Mesenchymal stem cell (in vitro differentiated cells and primary cell): ENCODE results near the gene ATP6V1G1.

Experiments
- DNase-seq: peaks from one replicate; pipeline ENCODE4 v3.0.0-alpha.2; 2013
- H2AFZ ChIP-seq: one replicate; pipeline ENCODE4 v1.6.1; 2013; ENCODE audit warnings: low read depth, mild to moderate bottlenecking, control low read depth, inconsistent platforms, low read length, moderate library complexity
- H2AK5ac ChIP-seq: 2 replicates; pipeline ENCODE4 v1.6.1; 2013; ENCODE audit warnings: low read length, moderate library complexity, mild to moderate bottlenecking, inconsistent platforms; ENCODE audit not compliant: severe bottlenecking
- H2BK120ac ChIP-seq: one replicate; pipeline ENCODE4 v1.6.1; 2013; ENCODE audit warnings: low read depth, mild to moderate bottlenecking, inconsistent platforms, low read length, moderate library complexity
- H2BK12ac ChIP-seq, 2 experiments: one replicate each; pipeline ENCODE4 v1.6.1; 2013; ENCODE audit warnings: inconsistent platforms in 2 of 2, low read length in 2 of 2, mild to moderate bottlenecking in 2 of 2, moderate library complexity in 2 of 2, control low read depth in 1 of 2
- H2BK15ac ChIP-seq: one replicate; pipeline ENCODE4 v1.6.1; 2013; ENCODE audit warnings: mild to moderate bottlenecking, low read depth, inconsistent platforms; ENCODE audit not compliant: poor library complexity, severe bottlenecking
- H2BK5ac ChIP-seq: 2 replicates; pipeline ENCODE4 v1.6.1; 2013; ENCODE audit warnings: low read depth, mild to moderate bottlenecking, low read length, control low read depth, inconsistent platforms; ENCODE audit not compliant: poor library complexity, severe bottlenecking
- H3K14ac ChIP-seq, 2 experiments: one replicate each; pipeline ENCODE4 v1.6.1; 2013; ENCODE audit warnings: inconsistent platforms in 2 of 2, low read length in 2 of 2, control low read depth in 1 of 2, mild to moderate bottlenecking in 1 of 2, moderate library complexity in 1 of 2
- H3K18ac ChIP-seq, 2 experiments: one replicate each; pipeline ENCODE4 v1.6.1; 2013; ENCODE audit warnings: inconsistent platforms in 2 of 2, low read length in 2 of 2, control low read depth in 1 of 2, low read depth in 1 of 2, mild to moderate bottlenecking in 1 of 2
- H3K23ac ChIP-seq, 2 experiments: one replicate each; pipeline ENCODE4 v1.6.1; 2013; ENCODE audit warnings: inconsistent platforms in 2 of 2, low read length in 2 of 2, mild to moderate bottlenecking in 2 of 2, moderate library complexity in 2 of 2, control low read depth in 1 of 2
- H3K27ac ChIP-seq: 2 replicates; pipeline ENCODE4 v1.5.1; 2013; ENCODE audit warnings: mild to moderate bottlenecking, moderate library complexity, low read length, control low read depth, inconsistent platforms; ENCODE audit not compliant: poor library complexity, severe bottlenecking
- H3K27me3 ChIP-seq, 2 experiments: 2 replicates each; pipeline versions ENCODE4 v1.6.1 to v1.7.0; 2013; ENCODE audit warnings: low read length in 2 of 2, mild to moderate bottlenecking in 2 of 2, moderate library complexity in 2 of 2, control low read depth in 1 of 2, inconsistent platforms in 1 of 2; ENCODE audit not compliant: control insufficient read depth in 1 of 2, insufficient read depth in 1 of 2
- H3K36me3 ChIP-seq, 2 experiments: 2 replicates each; pipeline versions ENCODE4 v1.6.1 to v1.7.0; 2013; ENCODE audit warnings: low read length in 2 of 2, control low read depth in 1 of 2, inconsistent platforms in 1 of 2, low read depth in 1 of 2, mild to moderate bottlenecking in 1 of 2; ENCODE audit not compliant: insufficient read depth in 2 of 2, control insufficient read depth in 1 of 2
- H3K4ac ChIP-seq, 2 experiments: one replicate each; pipeline ENCODE4 v1.6.1; 2013; ENCODE audit warnings: inconsistent platforms in 2 of 2, low read length in 2 of 2, mild to moderate bottlenecking in 2 of 2, moderate library complexity in 2 of 2, control low read depth in 1 of 2, low read depth in 1 of 2
- H3K4me1 ChIP-seq: 2 replicates; pipeline ENCODE4 v1.6.1; 2013; ENCODE audit warnings: low read depth, low read length, control low read depth; ENCODE audit not compliant: control insufficient read depth, insufficient read depth
- H3K4me2 ChIP-seq: 2 replicates; pipeline ENCODE4 v1.6.1; 2013; ENCODE audit warnings: low read length, mild to moderate bottlenecking, inconsistent platforms; ENCODE audit not compliant: poor library complexity, severe bottlenecking
- H3K4me3 ChIP-seq, 2 experiments: 2 replicates each; pipeline versions ENCODE4 v1.5.1 to v1.7.0; 2013; ENCODE audit warnings: low read length in 2 of 2, mild to moderate bottlenecking in 2 of 2, control low read depth in 1 of 2, low read depth in 1 of 2; ENCODE audit not compliant: insufficient read depth in 1 of 2
- H3K79me1 ChIP-seq: replicated peaks from 2 replicates; pipeline ENCODE4 v1.6.1; 2013; ENCODE audit warnings: mild to moderate bottlenecking, control low read depth, low read length, inconsistent platforms; ENCODE audit not compliant: poor library complexity, severe bottlenecking
- H3K9ac ChIP-seq: 2 replicates; pipeline ENCODE4 v1.7.0; 2013; ENCODE audit warnings: mild to moderate bottlenecking, low read length, moderate library complexity
- H3K9me3 ChIP-seq: 2 replicates; pipeline ENCODE4 v1.7.0; 2013; ENCODE audit warnings: mild to moderate bottlenecking, low read length; ENCODE audit not compliant: control insufficient read depth
- H4K8ac ChIP-seq: one replicate; pipeline ENCODE4 v1.6.1; 2013; ENCODE audit warnings: inconsistent platforms, mild to moderate bottlenecking, low read length, moderate library complexity
- H4K91ac ChIP-seq: one replicate; pipeline ENCODE4 v1.6.1; 2013; ENCODE audit warnings: mild to moderate bottlenecking, low read length, inconsistent platforms
- WGBS: methylation state at CpG from one replicate; pipeline ENCODE4 v1.1.7; 2013; ENCODE audit warnings: mixed read lengths; 5-methylcytosine and 5-hydroxymethylcytosine counted together

The ATP6V1G1 gene

GRCh38 chr9:114606597-114607207 is 19.1 kb downstream of the ATP6V1G1 start:
- H3K79me1 ChIP-seq = peaks cover 1% of the 10 kb centered on the region
- H2AFZ ChIP-seq = no peak overlapping the region
- peak; percentile 71 for DNase-seq
- no peak overlapping the region for H3K4ac ChIP-seq
- H3K27me3 ChIP-seq = no peaks in the 10 kb centered on the region
- H2BK5ac ChIP-seq = no peak overlapping the region
- H3K4me2 ChIP-seq = no peak overlapping the region
- no peak overlapping the region for H3K4me3 ChIP-seq
- no peak overlapping the region for H3K9ac ChIP-seq
- H3K27ac ChIP-seq = peak overlapping the region; percentile 40
- H3K14ac ChIP-seq = no peak overlapping the region
- no peak overlapping the region for H2AK5ac ChIP-seq
- peaks cover 9% of the 10 kb centered on the region for H3K9me3 ChIP-seq
- no peak overlapping the region for H4K8ac ChIP-seq
- no peak overlapping the region for H4K91ac ChIP-seq
- H3K18ac ChIP-seq = no peak overlapping the region
- no peak overlapping the region for H3K23ac ChIP-seq
- H2BK12ac ChIP-seq = no peak overlapping the region
- H2BK15ac ChIP-seq = no peak overlapping the region
- H2BK120ac ChIP-seq = no peak overlapping the region
- peaks cover 10% of the 10 kb centered on the region for H3K4me1 ChIP-seq
- H3K36me3 ChIP-seq = peaks cover 0 to 22% of the 10 kb centered on the region in 2 experiments

- Histone ChIP-seq H2BK120ac (no peak overlapping the region), H2BK15ac (peak overlapping the region; percentile 39), H3K79me1 (peaks cover 4% of the 10 kb centered on the region), H3K4me1 (peaks cover 16% of the 10 kb centered on the region), H3K27me3 (no peaks in the 10 kb centered on the region), H3K9me3 (no peaks in the 10 kb centered on the region), H3K27ac (no peak overlapping the region), H3K18ac (no peak overlapping the region), H3K14ac (no peak overlapping the region), H3K23ac (no peak overlapping the region), H3K4me2 (no peak overlapping the region), H2AK5ac (peak overlapping the region; percentile 36), H3K36me3 (peaks cover 0 to 17% of the 10 kb centered on the region in 2 experiments), H2BK5ac (no peak overlapping the region), H3K9ac (no peak overlapping the region), H2BK12ac (no peak overlapping the region), H3K4ac (no peak overlapping the region), H4K91ac (no peak overlapping the region), H2AFZ (no peak overlapping the region), H3K4me3 (no peak overlapping the region), H4K8ac (no peak overlapping the region)
- DNase-seq = no peak
- 93% methylated on average over 6 of the region's 6 CpGs for whole genome bisulfite sequencing
These were observed 20.3 kb downstream of the ATP6V1G1 start for GRCh38 chr9:114607671-114608524.

GRCh38 chr9:114608525-114608796 is 20.9 kb downstream of the ATP6V1G1 start:
- Histone ChIP-seq H3K36me3 (peaks cover 0 to 12% of the 10 kb centered on the region in 2 experiments), H2BK5ac (no peak overlapping the region), H3K27me3 (no peaks in the 10 kb centered on the region), H3K4me1 (peaks cover 16% of the 10 kb centered on the region), H3K9ac (no peak overlapping the region), H3K14ac (no peak overlapping the region), H2AFZ (no peak overlapping the region), H3K23ac (no peak overlapping the region), H3K18ac (no peak overlapping the region), H3K4me3 (no peak overlapping the region), H2AK5ac (no peak overlapping the region), H3K9me3 (no peaks in the 10 kb centered on the region), H2BK120ac (no peak overlapping the region), H3K27ac (no peak overlapping the region), H3K4ac (no peak overlapping the region), H3K79me1 (peaks cover 7% of the 10 kb centered on the region), H2BK15ac (no peak overlapping the region), H3K4me2 (no peak overlapping the region), H4K91ac (no peak overlapping the region), H4K8ac (no peak overlapping the region), H2BK12ac (no peak overlapping the region)
- 96% methylated on average over 2 of the region's 2 CpGs for WGBS
- no peak for DNase-seq

GRCh38 chr9:114611516-114612271 is 24.1 kb downstream of the ATP6V1G1 start:
- H3K9me3 ChIP-seq = no peaks in the 10 kb centered on the region
- no peaks in the 10 kb centered on the region for H3K27me3 ChIP-seq
- peak overlapping the region in 1 of 2 experiments; percentile 49 for H3K23ac ChIP-seq
- H2AFZ ChIP-seq = peak overlapping the region; percentile 79
- peak overlapping the region; percentile 91 to 94 for H3K18ac ChIP-seq
- peaks cover 18% of the 10 kb centered on the region for H3K79me1 ChIP-seq
- H3K4me1 ChIP-seq = peaks cover 13% of the 10 kb centered on the region
- peak overlapping the region; percentile 49 for H3K27ac ChIP-seq
- peak overlapping the region in 1 of 2 experiments; percentile 87 for H3K14ac ChIP-seq
- DNase-seq = peak; percentile 88
- H2BK15ac ChIP-seq = peak overlapping the region; percentile 84
- peak overlapping the region; percentile 71 to 76 for H3K4me3 ChIP-seq
- H4K91ac ChIP-seq = peak overlapping the region; percentile 23
- peak overlapping the region; percentile 85 for H3K9ac ChIP-seq
- H3K36me3 ChIP-seq = no peaks in the 10 kb centered on the region
- H3K4me2 ChIP-seq = peak overlapping the region; percentile 68
- no peak overlapping the region for H2AK5ac ChIP-seq
- WGBS = 8% methylated on average over 53 of the region's 58 CpGs
- peak overlapping the region; percentile 82 for H2BK120ac ChIP-seq
- H2BK5ac ChIP-seq = no peak overlapping the region
- peak overlapping the region; percentile 77 for H4K8ac ChIP-seq
- peak overlapping the region; percentile 35 to 86 for H2BK12ac ChIP-seq
- peak overlapping the region; percentile 60 to 73 for H3K4ac ChIP-seq
